CD4-positive, alpha-beta T cell treated with Interleukin-17A for 1 hour (primary cell): Measurements from ENCODE around the gene LPP.
A peak's percentile ranks its signal among the peaks of the same experiment; 100 is the strongest.

Experiments
- DNase-seq: peaks from one replicate; pipeline ENCODE4 v3.0.0-alpha.2; 2020

The LPP gene

DNA sequence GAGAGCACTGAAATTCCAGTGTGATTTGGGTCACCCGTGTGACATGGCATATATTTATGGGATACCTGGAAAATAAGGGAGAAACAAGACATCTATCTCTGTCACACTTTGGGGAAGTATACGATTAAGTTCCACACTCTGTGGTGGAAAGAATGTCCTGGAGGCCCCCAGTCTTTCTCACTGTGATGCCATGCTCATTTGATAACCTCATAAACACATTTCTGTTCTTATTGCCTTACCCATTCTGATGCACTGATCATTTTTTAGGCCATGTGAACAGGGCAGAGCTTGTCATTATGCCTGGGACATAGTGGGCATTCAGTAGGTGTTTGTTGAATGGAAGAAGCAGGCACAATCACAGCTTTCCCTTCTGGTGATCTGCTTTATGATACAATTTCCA is 668.5 kb downstream of the LPP start:
- DNase-seq, result no peak

DNA sequence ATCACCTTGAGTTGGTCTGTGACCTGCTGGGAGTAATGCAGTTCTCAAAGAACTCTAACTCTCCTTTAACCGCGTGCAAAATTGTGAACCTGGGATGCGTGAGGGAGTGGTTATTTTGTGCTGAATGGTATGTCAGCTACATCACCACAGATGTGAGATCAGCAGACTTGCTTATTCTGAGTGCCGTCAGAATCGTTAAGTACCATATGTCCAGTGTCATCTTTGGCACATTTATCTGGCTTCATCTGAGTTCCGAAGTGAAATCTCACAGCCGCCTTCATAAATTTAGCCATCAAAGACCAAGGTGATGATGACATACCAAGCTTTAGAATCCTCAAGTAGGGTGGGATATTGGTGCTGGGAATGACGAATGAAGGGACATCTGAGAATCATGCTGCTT is 670.6 kb downstream of the LPP start:
- DNase-seq, result no peak

DNA sequence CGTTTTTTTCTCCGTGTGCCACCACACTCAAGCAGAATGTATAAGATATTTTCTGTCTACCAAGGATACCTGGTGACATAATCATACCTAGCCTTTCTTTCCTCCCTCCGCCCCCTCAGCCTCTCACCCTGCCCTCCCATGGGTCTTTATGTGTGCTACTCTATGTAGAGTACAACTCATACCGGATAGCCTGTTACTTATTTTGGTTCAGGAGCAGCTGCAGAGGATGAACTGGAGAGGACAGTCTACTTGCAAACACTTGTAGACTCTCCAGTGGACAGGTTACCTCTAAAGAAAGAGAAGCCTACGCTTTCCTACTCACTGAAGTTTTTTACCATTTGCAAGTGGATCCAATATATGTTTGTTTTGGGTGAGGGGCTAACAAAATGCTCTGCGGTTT is 671.9 kb downstream of the LPP start:
- no peak for DNase-seq

DNA sequence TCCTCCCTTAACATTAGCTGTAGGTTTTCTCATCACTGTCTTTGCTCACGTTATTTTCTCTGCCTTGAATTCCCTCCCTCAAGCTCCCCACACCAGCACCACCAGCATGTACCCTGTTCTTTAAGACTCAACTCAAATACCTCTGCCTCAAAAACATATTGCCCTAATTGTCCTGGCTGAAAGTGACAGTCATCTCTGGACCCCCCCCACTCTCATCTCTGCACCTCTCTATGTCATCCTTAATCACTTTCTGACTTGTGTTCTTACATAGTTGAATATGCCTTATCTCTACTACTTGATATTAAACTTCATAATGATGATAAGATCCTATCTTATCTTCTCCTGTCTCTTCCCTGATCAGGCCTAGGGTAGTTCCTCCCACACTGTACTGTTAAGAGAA is 672.6 kb downstream of the LPP start:
- no peak for DNase-seq

DNA sequence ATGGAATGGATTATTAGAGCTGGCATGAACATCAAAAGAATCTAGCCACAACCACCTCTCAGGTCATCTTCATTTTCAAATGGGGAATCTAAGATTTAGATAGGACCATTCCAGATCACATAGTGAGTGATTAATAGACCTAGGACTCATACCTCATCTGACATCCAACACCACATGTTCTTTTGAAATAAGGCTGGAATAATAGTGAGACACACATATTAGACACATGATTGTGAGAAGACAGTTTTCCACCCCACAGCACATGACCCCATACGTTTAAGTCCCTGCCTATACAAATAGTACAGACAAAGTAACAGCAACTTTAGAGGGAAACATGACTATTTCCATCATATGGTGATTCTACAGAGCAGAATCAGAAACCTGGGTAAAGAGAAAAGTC is 673.1 kb downstream of the LPP start:
- no peak for DNase-seq

DNA sequence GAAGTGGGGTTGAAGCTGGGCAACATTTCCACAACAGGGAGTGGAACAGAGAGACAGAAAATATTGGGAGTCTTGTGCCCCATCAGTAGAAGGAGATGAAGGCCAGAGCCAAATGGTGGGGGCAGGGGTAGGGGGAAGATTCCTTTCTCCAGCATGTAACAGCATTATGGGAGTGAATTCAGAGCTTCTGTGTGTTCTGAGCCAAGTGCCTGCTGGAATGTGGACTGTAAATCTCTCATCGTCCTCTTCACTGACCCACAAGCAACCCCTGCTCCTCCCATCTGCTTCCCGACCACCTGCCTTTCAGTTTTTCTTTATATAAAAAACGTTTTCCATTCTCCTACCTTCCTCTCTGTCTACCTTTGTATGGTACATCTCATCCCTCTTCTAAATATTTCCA is 673.6 kb downstream of the LPP start:
- no peak for DNase-seq

DNA sequence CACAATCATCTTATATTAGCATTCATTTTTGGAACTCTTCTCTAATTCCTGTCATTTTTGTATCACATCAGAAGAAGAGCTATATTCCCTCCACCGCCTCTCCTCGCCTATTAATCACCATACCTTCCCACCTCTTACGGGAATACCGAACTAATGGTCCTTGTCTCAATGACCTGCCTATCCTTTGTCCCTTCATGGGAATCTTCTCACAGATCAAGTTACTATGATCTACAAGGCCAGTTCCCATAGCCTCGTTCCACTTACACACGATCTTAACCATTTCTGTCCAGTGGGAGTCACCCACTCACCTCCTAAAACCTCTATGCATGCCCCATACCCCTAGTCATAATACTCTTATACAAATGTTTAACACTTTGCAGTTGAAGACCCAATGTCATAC is 675.2 kb downstream of the LPP start:
- DNase-seq, result no peak

DNA sequence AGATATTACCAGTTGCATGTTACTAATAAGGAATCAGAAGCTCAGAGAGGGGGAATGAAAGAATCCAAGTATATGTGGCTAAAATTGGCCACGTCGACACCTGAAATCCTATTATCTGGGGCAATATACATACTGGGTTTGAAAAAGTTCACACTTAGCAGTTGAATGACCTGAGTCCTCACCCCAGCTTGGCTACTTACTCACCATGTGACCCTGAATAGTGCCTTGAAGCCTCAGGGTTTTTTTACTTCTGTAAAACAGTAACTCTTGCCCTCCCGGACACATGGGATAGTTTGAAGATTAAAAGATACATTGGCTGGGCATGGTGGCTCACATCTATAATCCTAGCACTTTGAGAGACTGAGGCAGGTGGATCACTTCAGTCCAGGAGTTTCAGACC is 675.6 kb downstream of the LPP start:
- DNase-seq, result no peak

DNA sequence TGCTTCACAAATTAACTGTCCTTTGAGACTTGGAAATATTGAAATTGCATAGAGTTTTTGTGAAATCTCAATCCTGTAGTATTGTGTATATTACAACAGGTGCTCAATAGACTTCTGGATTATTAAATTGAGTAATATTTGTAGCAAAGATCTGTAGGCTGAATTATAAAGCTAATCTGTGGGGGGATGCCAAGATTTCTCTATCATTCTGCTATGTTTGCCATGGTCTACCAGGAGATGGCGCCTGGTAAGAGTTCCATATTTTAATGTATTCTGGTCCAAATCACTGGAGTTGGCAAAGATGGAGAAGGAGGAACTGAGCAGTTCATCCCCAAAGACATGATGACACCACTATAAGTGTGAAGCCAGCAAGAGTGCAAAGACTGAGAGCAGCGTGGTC is 676.9 kb downstream of the LPP start:
- DNase-seq, result no peak

DNA sequence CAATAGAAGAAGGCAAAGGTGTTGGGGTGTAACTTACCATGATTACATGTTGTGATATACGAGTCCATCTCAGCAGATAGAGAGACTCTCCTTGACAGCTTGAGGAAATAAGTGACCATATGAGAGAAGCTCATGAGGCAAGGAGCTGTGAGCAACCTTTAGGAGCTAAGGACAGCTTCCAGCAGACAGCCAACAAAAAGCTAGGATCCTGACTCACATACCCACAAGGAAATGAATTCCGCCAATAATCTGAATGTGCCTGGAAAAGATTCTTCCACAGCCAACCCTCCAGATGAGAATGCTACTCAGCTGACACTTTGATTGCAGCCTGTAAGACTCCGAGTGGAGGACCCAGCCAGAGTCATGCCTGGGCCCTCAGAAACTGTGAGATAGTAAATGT is 678.2 kb downstream of the LPP start:
- no peak for DNase-seq

DNA sequence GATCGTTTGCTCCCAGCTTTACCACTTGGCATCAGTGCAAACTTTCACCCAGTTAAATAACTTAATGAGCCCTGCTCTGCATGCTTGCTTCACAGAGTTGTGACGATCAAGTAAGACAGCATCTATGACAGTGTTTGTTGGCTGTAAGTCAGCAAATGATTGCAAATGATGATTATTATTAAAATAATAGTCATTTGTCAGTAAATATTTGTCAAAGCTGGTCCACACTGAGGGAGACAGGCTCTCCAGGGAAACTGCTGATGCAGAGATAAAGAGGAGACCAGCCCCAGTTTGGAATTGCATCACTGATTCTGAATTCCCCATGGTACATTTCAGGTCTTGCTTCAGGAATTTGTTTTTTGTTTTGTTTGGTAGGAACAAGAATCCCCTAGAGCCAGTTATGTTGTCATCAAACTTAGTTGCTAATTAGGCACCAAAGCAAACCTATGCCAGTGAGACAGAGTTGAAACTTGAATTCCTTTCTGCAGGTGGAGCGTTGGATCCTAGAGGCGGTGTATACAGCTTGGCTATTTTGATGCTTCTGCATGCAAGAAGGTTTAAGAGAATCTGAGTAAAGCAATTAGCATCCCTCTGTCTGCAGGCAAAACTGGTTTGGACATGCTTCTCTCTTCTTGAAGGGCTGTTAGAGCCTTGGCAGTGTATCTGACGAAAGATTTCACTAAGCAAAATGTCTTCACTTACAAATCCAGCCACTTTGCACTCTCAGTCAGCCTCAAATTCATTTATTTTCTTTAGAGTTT is 679.2 kb downstream of the LPP start:
- no peak for DNase-seq

DNA sequence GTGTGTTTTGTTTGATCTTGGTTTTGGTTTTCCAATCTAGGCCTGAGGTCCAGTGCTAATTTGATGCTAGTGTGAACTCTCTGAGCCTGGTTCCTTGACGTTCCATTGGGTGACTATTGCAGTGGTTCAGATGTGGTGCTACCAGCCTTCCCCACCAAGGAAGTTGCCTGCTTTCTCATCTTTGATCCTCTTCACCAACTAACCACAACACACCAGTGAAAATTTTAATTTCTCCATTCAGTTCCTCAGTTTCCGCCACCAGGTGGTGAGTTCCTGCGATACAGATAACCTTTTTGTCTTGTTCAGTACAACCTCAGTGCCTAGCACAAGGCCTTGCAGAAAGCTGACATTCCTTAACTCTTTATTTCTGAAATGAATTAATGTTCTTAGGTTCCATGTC is 680.4 kb downstream of the LPP start:
- peak; percentile 38 for DNase-seq

DNA sequence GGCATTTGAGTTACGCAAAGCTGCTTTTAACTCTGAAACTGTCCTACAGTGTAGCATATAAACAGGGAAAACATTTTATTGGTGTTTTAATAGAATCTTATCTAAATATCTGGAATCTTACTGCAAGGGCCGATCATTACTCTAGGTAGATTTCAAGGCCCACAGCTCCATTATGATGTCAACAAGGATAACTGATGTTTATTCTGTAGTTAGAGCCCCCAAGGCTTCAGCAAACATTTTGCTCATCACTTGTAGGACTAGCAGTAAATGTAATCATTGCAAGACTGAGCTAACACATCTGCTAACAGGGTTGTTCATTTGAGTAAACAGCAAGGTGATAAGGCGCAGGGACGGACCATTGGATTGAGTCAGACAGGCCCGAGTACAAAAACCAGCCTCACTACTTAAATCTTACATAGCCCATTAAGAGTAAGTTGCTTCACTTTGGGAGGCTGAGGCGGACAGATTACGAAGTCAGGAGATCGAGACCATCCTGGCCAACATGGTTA is 685.3 kb downstream of the LPP start:
- no peak for DNase-seq

DNA sequence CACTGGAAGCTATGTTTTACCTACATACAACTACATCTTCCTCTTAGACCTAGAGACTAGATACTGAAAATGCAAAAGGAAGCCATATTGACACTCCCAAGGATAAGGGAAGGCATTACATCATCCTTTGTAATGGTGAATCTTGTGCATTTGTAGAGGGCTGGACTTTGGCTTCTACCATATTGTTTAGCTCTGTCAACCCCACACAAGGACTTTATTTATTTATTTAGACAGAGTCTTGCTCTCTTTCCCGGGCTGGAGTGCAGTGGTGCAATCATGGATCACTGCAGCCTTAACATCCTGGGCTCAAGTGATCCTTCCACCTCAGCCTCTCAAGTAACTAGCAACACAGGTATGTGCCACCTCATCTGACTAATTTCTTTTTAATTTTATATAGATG is 686.3 kb downstream of the LPP start:
- no peak for DNase-seq

DNA sequence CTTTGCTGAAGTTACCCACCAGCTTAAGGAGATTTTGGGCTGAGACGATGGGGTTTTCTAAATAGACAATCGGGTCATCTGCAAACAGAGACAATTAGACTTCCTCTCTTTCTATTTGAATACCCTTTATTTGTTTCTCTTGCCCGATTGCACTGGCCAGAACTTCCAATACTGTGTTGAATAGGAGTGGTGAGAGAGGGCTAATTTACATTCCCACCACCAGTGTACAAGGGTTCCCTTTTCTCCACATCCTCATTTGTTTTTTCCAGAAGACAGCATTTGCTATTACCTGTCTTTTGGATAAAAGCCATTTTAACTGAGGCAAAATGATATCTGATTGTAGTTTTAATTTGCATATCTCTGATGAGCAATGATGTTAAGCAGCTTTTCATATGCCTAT is 687.9 kb downstream of the LPP start:
- no peak for DNase-seq

DNA sequence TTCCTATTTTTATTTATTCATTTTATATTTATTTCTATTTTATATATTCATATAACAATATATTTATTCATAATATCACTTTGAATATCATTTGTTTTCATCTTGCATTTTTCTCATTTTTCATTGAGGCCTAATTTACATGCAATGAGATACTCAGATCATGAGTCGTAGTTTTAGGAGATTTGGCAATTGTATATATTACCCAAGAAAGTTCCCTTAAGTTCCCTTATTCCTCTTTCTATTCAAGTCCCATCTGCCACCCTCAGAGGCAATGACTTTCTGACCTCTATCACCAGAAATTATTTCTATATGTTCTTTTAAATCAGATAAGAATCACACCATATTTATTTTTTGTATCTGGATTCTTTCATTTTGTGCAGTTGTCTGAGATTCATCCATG is 688.7 kb downstream of the LPP start:
- DNase-seq, result no peak

DNA sequence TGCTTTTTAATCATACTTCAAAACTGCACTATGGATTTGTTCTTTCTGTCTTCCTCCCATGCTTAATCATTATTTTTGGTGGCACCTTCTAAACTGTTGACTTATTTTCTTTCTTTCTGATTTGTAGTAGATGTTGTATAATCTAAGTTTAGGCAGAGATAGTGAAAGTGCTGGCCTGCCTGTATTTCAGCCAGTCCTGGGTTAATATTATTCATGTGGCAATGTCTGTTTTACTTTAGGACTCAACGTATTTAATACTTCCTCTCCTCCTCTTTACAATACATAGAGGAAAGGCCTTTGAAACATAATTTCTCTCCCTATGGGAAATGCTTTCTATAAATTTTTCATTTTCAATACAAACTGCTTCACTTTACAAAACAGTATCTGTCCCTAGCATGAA is 690.1 kb downstream of the LPP start:
- DNase-seq, result no peak

DNA sequence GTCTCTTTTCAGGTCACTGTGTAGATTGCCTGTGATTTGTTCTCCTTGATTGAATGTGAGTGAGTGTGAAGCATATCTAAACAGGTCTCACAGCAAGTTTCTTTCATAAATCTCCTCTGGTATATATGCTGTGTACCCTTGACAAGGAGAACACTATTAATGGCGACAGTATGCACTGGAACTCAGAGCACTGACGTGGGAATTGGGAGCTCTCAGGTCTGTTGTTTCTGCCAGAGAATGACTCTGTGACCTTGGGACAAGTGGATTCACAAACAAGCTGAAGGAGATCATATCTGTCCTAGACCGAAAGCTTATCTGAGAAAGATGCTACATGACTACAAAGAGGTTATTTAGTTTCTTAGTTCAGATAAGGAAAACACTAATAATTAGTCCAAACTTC is 691.6 kb downstream of the LPP start:
- DNase-seq, result no peak

DNA sequence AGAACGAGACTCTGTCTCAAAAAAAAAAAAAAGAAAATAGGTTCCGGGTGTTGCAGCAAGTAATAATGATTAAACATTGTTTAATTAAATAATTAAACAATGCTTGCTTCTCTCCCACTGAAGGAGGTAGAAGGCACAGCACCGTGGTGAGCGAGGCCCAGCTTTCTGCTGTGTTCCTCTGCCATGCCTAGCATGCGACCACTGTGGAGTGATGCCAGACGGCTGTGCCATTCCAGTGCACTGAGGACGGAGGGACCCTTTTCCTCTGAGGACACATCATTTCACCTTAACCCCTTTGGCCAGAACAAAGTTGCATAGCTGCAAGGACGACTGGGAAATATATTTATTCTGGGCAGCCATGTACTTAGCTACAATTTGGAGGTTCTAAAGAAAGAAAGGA is 695.0 kb downstream of the LPP start:
- no peak for DNase-seq

DNA sequence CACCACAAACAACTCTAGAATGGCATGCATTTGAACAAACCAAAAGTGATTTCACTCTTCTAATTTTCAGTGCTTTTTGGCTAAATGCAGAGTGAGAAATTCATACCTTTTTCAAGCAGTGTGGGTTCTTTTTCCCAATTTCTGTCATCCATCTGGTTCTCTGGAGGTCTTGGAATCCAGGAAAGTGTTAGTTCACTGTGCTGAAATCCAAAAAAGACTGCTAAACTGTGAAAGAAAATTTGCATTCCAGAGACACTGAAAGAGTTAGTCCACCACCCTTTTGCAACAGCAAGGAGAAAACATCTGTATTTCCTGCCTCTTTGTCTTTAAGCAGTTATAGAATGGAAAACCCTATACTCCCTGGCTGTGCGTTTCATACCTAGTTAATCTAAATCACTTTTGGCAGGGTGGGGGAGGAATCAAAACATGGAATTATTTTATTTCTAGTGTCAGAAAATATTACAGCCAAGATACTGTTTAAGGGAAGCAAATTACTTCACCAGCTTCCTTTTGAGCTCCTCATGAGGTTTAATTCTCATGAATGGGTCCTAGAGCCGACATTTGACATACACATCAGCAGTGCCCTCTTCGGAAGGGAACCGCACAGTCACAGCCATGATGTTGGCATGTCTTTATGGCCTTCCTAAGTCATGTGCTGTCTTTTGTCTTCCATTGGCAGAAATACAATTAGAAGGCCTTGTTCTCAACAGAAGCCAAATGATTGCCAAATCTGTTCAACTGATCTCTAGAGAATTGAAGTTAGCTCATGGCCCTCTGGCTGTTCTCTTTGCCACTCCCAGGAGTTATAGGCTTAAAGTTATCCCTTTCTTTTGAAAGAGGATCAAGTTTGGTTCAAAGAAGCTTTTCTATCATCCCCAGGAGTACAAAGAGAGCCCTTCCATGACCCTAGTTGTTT is 700.2 kb downstream of the LPP start:
- no peak for DNase-seq

DNA sequence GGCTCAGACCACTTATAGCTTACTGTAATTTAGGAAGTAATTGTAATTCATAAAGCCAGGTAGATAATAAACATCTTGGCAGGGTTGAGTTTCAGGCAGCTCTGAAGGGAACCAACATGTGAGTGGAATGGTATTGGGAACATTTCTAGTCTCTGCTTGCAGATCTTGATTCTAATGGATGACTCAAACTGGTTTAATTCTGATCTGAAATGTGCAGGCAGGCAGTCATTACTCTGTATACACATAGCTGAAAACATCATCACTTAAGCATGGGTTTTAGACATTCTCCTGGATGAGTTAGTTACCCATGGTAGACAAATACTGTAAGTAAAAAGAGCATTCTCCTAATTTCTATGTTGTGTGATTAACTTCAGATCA is 700.8 kb downstream of the LPP start:
- DNase-seq, result no peak

DNA sequence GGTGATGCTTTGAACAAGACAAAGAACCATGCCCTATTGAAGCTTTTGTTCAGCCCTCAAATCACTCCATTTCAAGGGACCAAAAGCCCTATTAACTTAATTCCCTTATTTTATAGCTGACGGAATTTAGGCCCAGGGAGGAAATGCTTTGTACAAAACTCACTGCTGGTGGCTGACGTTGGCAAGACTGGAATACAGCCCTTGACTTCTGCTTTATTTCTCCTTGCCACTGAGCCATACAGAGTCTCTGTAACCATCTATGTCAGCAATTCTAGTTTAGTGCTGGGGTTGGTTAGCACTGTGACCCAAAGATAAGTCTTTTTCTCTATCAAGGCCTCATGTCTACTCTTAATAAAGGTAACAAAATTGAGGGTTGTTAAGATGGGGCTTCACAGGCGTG is 701.7 kb downstream of the LPP start:
- DNase-seq, result no peak

DNA sequence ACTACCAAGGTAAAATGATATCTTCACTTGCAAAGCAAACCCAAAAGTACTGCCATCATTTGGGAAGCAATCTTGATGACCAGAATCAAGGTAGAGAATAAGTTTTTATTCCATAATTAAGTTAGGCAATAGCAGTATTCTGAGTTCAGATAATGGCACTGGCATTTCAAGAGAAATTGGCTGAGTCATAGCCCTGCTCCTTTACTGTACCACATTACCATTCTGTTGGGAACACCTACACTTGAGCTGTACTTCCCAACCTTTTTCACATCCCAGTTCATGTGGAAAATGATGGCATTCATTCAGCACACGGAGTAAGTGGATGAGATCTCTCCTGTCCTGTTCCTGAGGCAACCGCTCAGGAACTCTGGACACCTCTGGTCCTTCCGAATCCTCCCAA is 706.2 kb downstream of the LPP start:
- no peak for DNase-seq
